Prostate gland (tissue), 1 donor: ENCODE results near the gene BCAS3.

ENCODE experiments used
- POLR2A ChIP-seq: fragments of 450-650 bp; IDR thresholded peaks from one replicate; pipeline ENCODE4 v1.6.1; 2016; ENCODE audit warnings: antibody characterized with exemption, mild to moderate bottlenecking
- POLR2AphosphoS5 ChIP-seq: sonication (generic); formaldehyde crosslinking; IDR thresholded peaks from one replicate; pipeline ENCODE4 v1.6.1; 2017; ENCODE audit warnings: antibody characterized with exemption

- TF ChIP-seq POLR2AphosphoS5: no peak
- no peak for TF ChIP-seq POLR2A
Observed at GRCh38 chr17:61337290-61337689, 659.6 kb downstream of the BCAS3 start.
